Gastrocnemius medialis (tissue), 4 donors: Measurements from ENCODE around the gene DBN1. TPM values are rescaled to one million over a fixed set of nuclear protein-coding genes. Genes with fewer than 3 reads are reported as not detected.

Experiments
- ATAC-seq, 2 donors: fragments of 150-250 bp; one replicate each; pipeline ENCODE4 v1.9.1; 2016
- DNase-seq, 2 donors: peaks; one replicate each; pipeline ENCODE4 v3.0.0-alpha.2; 2019
- H3K27ac ChIP-seq, 4 donors: fragments of 200-600 bp; sonication (generic); 1 replicate in 1 of 4; 2 replicates in 3 of 4; pipeline ENCODE4 v1.5.1; 2016 to 2018; ENCODE audit warnings: mild to moderate bottlenecking in 2 of 4, moderate library complexity in 1 of 4
- H3K27me3 ChIP-seq, 3 donors: fragments of 200-600 bp; sonication (generic) in 2 of 3; 1 replicate in 1 of 3; 2 replicates in 2 of 3; pipeline versions ENCODE4 v1.5.1 to v1.6.0; 2016 to 2019; ENCODE audit warnings: mild to moderate bottlenecking in 1 of 3, moderate library complexity in 1 of 3
- H3K36me3 ChIP-seq, 2 donors: fragments of 200-600 bp; sonication (generic) in 1 of 2; one replicate each; pipeline ENCODE4 v1.5.1; 2017 to 2018
- H3K4me1 ChIP-seq, 2 donors: fragments of 200-600 bp; sonication (generic) in 1 of 2; one replicate each; pipeline ENCODE4 v1.5.1; 2016 to 2017; ENCODE audit warnings: mild to moderate bottlenecking in 2 of 2
- H3K4me3 ChIP-seq, 4 donors: fragments of 200-600 bp; sonication (generic) in 3 of 4; 1 replicate in 1 of 4; 2 replicates in 3 of 4; pipeline ENCODE4 v1.5.1; 2016 to 2019; ENCODE audit warnings: mild to moderate bottlenecking in 2 of 4
- H3K9me3 ChIP-seq, 3 donors: fragments of 200-600 bp; sonication (generic) in 2 of 3; 1 replicate in 1 of 3; 2 replicates in 2 of 3; pipeline ENCODE4 v1.5.1; 2016 to 2019
- POLR2A ChIP-seq, 2 donors: fragments of 450-650 bp; IDR thresholded peaks; one replicate each; pipeline ENCODE4 v1.6.1; 2017; ENCODE audit warnings: antibody characterized with exemption in 2 of 2, mild to moderate bottlenecking in 2 of 2, moderate library complexity in 2 of 2
- in situ Hi-C, 4 donors: fragments of 200-750 bp; cut with MboI; loops; one replicate each; pipeline versions ENCODE4 v1.15.0 to v1.8.0; 2017; ENCODE audit warnings: low sequenced_read_pairs in 4 of 4
- intact Hi-C: fragments of 100-400 bp; cut with DNase I; formaldehyde crosslinking; loops from one replicate; pipeline ENCODE4 v1.15.1; 2023; ENCODE audit warnings: low total_unique reads
- total RNA-seq, 4 donors: library from RNA; depleted of rRNA; stranded (reverse); fragments of >200 nt; gene quantifications; one replicate each; pipeline versions ENCODE4 v1.1.0 to v1.2.3, GENCODE V29; 2016
- TF ChIP-seq, protein P1 (sequence below), 5 experiments: fragments of 450-650 bp in 3 of 5; fragments of 200-600 bp in 2 of 5; sonication (generic) in 2 of 5; IDR thresholded peaks in 4 of 5; conservative IDR thresholded peaks in 1 of 5; 1 replicate in 4 of 5; 2 replicates in 1 of 5; pipeline ENCODE4 v1.5.1; 2016 to 2019; ENCODE audit warnings: antibody characterized with exemption in 5 of 5, mild to moderate bottlenecking in 3 of 5, moderate library complexity in 3 of 5

DBN1 gene
- total RNA-seq, 4 donors from 2014 or later: 16.3 to 27.5 (median 23.2) TPM

- peak overlapping the region; percentile 32 to 61 (median 48) for H3K27ac ChIP-seq
- DNase-seq (peak in 1 of 2 donors; percentile 36), ATAC-seq (peak; percentile 9 to 42)
- in situ Hi-C loops (no loop called here), intact Hi-C loops (no loop called here)
- TF ChIP-seq, protein P1, sequence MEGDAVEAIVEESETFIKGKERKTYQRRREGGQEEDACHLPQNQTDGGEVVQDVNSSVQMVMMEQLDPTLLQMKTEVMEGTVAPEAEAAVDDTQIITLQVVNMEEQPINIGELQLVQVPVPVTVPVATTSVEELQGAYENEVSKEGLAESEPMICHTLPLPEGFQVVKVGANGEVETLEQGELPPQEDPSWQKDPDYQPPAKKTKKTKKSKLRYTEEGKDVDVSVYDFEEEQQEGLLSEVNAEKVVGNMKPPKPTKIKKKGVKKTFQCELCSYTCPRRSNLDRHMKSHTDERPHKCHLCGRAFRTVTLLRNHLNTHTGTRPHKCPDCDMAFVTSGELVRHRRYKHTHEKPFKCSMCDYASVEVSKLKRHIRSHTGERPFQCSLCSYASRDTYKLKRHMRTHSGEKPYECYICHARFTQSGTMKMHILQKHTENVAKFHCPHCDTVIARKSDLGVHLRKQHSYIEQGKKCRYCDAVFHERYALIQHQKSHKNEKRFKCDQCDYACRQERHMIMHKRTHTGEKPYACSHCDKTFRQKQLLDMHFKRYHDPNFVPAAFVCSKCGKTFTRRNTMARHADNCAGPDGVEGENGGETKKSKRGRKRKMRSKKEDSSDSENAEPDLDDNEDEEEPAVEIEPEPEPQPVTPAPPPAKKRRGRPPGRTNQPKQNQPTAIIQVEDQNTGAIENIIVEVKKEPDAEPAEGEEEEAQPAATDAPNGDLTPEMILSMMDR (IDR thresholded peaks at IDR 0.05 in 4 of 5, conservative IDR thresholded peaks at IDR 0.05 in 1 of 5): no peak
- TF ChIP-seq POLR2A (IDR thresholded peaks at IDR 0.05): no peak
- no peaks in the 10 kb centered on the region for H3K27me3 ChIP-seq
- peaks cover 0 to 43% of the 10 kb centered on the region in 2 donors for H3K36me3 ChIP-seq
- no peaks in the 10 kb centered on the region for H3K9me3 ChIP-seq
- no peak overlapping the region for H3K4me3 ChIP-seq
- peaks cover 28 to 35% of the 10 kb centered on the region in 2 donors for H3K4me1 ChIP-seq
Measured at GRCh38 chr5:177432143-177432838, 41.1 kb downstream of the DBN1 start.

DNA sequence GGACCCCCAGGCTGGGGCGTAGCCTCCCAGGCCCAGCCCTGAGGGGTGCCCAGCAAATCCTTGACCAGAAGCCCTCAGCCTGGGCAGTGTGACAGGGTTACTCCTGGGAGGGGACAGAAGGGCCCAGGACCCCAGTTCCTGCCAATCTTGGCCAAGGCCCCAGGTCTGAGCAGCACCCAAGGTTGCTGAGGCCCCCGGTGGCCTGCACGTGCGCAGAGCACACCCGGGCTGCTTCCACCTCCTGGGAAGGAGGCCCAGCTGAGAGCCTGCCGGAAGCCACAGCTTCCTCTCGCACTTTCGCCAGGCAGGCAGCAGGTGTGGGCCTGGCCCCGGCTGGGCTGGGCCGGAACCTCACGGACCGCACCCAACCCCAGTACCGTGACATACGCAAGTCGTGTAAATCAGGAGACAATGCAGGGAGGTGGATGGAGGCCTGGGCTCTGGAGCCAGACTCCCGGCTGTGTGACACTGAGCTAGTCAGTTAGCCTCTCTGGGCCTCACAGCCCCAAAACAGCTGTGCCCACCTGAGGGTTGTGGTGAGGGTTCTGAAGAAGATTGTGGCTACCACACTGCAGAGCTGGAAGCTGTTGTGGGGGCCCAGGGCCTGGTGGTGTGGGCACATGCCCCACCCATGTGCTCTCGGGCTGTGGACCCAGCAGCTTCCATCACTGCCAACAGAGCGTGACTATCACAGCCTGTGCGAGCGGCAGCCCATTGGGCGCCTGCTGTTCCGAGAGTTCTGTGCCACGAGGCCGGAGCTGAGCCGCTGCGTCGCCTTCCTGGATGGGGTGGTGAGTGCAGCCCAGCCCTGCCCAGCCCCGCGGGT is 41.9 kb downstream of the DBN1 start:
- ATAC-seq: peak; percentile 14 to 30
- peak in 1 of 2 donors; percentile 29 for DNase-seq
- peaks cover 31 to 39% of the 10 kb centered on the region in 2 donors for H3K4me1 ChIP-seq
- no peaks in the 10 kb centered on the region for H3K27me3 ChIP-seq
- H3K27ac ChIP-seq: peak overlapping the region; percentile 32 to 61 (median 48)
- TF ChIP-seq POLR2A (IDR thresholded peaks at IDR 0.05): no peak
- TF ChIP-seq, protein P1 (IDR thresholded peaks at IDR 0.05 in 4 of 5, conservative IDR thresholded peaks at IDR 0.05 in 1 of 5): no peak
- peaks cover 0 to 40% of the 10 kb centered on the region in 2 donors for H3K36me3 ChIP-seq
- H3K4me3 ChIP-seq: no peak overlapping the region
- in situ Hi-C loops: no loop called here
- H3K9me3 ChIP-seq: no peaks in the 10 kb centered on the region
- intact Hi-C loops: no loop called here

DNA sequence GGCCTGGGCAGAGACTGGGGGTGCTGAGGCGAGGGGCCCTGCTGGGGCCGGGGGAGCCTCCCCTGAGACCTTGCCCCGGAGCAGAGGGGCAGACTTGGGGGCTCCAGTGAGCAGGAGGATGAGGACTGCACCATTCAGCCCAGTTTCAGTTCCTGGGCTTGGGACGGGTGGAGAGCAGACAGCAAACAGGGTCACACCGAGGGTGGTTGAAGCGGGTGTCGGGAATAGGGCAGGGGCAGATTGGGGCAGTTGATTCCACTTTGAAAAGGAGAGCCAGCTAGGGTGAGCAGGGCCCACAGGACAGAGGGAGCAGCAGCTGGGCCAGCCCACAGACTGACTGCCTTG is 42.5 kb downstream of the DBN1 start:
- H3K4me1 ChIP-seq: peaks cover 31 to 39% of the 10 kb centered on the region in 2 donors
- H3K36me3 ChIP-seq: peaks cover 0 to 34% of the 10 kb centered on the region in 2 donors
- no peaks in the 10 kb centered on the region for H3K27me3 ChIP-seq
- TF ChIP-seq, protein P1 (IDR thresholded peaks at IDR 0.05 in 4 of 5, conservative IDR thresholded peaks at IDR 0.05 in 1 of 5): no peak
- TF ChIP-seq POLR2A (IDR thresholded peaks at IDR 0.05): no peak
- DNase-seq (no peak), ATAC-seq (no peak)
- no peaks in the 10 kb centered on the region for H3K9me3 ChIP-seq
- peak overlapping the region in 2 of 4 donors; percentile 32 to 61 for H3K27ac ChIP-seq
- H3K4me3 ChIP-seq: no peak overlapping the region
- intact Hi-C loops (no loop called here), in situ Hi-C loops (no loop called here)

GRCh38 chr5:177430140-177430951 is 43.1 kb downstream of the DBN1 start:
- Histone ChIP-seq H3K4me1 (peaks cover 34 to 44% of the 10 kb centered on the region in 2 donors), H3K36me3 (peaks cover 0 to 28% of the 10 kb centered on the region in 2 donors), H3K27ac (peak overlapping the region in 1 of 4 donors; percentile 32), H3K27me3 (no peaks in the 10 kb centered on the region), H3K9me3 (no peaks in the 10 kb centered on the region), H3K4me3 (no peak overlapping the region)
- no peak for DNase-seq
- ATAC-seq: no peak
- TF ChIP-seq, protein P1 (IDR thresholded peaks at IDR 0.05 in 4 of 5, conservative IDR thresholded peaks at IDR 0.05 in 1 of 5): no peak
- TF ChIP-seq POLR2A (IDR thresholded peaks at IDR 0.05): no peak
- in situ Hi-C loops: no loop called here
- intact Hi-C loops: no loop called here
